Measurements from ENCODE around the gene ACKR4.

DNA sequence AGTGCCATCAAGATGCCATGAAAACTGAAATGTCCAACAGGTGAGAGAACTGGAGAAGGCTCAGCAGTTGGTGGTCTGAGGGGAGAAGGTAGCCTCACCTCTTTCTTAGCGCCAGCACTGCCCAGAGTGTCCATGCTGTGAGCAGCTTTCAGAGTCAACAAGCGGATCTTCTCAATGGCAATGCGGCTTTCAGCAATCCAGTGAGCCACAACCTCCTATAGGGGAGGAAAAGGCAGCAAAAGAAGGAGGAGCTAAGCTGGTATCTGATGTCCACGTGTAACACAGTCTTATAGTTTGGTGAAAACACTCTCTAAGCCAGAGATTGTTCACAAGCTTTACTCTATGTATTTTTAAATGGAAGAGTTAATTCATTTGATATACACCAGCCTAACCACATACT is 36.1 kb upstream of the ACKR4 start:
- TF ChIP-seq CTCF (conservative IDR thresholded peaks at IDR 0.05; ENCODE audit: low read depth, low read length) (no peak), EZH2 (IDR thresholded peaks at IDR 0.05; ENCODE audit: borderline replicate concordance, low read depth, low read length, poor library complexity, severe bottlenecking) (no peak)

Measured in A673 (cell line).